ENCODE measurements around the gene METTL25B. TPM values are rescaled to one million over a fixed set of nuclear protein-coding genes. Genes with fewer than 3 reads are reported as not detected.

The METTL25B gene
- total RNA-seq, 1 experiment from 2014 or later = 52.7 TPM

GRCh38 chr1:156785458-156785857, 57.2 kb downstream of the METTL25B start:
- peaks cover 10% of the 10 kb centered on the region for H3K4me1 Mint-ChIP-seq (ENCODE audit: low read depth, unreplicated experiment)
- no peak for DNase-seq
- H3K36me3 Mint-ChIP-seq (ENCODE audit: insufficient read depth, unreplicated experiment) = peaks cover 45% of the 10 kb centered on the region
- no peak overlapping the region for H3K4me3 Mint-ChIP-seq (ENCODE audit: low read depth, unreplicated experiment)
- H3K27ac Mint-ChIP-seq (ENCODE audit: unreplicated experiment) = no peak overlapping the region
- TF ChIP-seq CTCF (IDR thresholded peaks at IDR 0.05; ENCODE audit: unreplicated experiment) = no peak
- no peaks in the 10 kb centered on the region for H3K27me3 Mint-ChIP-seq (ENCODE audit: unreplicated experiment)
- no peaks in the 10 kb centered on the region for H3K9me3 Mint-ChIP-seq (ENCODE audit: low read depth, unreplicated experiment)
- CTCF ChIA-PET = interaction anchor here (0.7 kb wide), 1 partner anchor 393 kb away, joined by 3 read pairs; no protein-coding TSS in a partner anchor
- BruUV-seq (replicated peaks) = no TSS peak
- intact Hi-C loops (cut with micrococcal nuclease; ENCODE audit: unreplicated experiment) = no loop called here

Other genes starting within 250 kb of the METTL25B start
- gene MEF2D, start 227.7 kb upstream of the METTL25B start, total RNA-seq (2022) = 48.4 and 54.1 TPM in 2 replicates
- 66.2 and 93.6 TPM in 2 replicates for gene IQGAP3, start 155.9 kb upstream of the METTL25B start, total RNA-seq (2022)
- not detected in 2 replicates for gene TTC24, start 148.7 kb upstream of the METTL25B start, total RNA-seq (2022)
- 129 and 143 TPM in 2 replicates for gene NAXE, start 136.7 kb upstream of the METTL25B start, total RNA-seq (2022)
- gene GPATCH4, start 127.0 kb upstream of the METTL25B start, total RNA-seq (2022) = 52.4 and 57.0 TPM in 2 replicates
- 0.27 TPM in 1 of 2 replicates, not detected in the other for gene HAPLN2, start 109.1 kb upstream of the METTL25B start, total RNA-seq (2022)
- gene BCAN, start 86.4 kb upstream of the METTL25B start, total RNA-seq (2022) = not detected in 2 replicates
- gene NES, start 51.1 kb upstream of the METTL25B start, total RNA-seq (2022) = 6.1 and 7.4 TPM in 2 replicates
- 17.6 and 27.3 TPM in 2 replicates for gene CRABP2, start 22.9 kb upstream of the METTL25B start, total RNA-seq (2022)
- 60.9 and 61.6 TPM in 2 replicates for gene ISG20L2, start 297 bp downstream of the METTL25B start, total RNA-seq (2022)
- gene MRPL24, start 12.6 kb downstream of the METTL25B start, total RNA-seq (2022) = 130 and 138 TPM in 2 replicates
- 437 and 470 TPM in 2 replicates for gene HDGF, start 23.2 kb downstream of the METTL25B start, total RNA-seq (2022)
- 72.8 and 80.4 TPM in 2 replicates for gene PRCC, start 39.1 kb downstream of the METTL25B start, total RNA-seq (2022)
- 2.9 and 3.1 TPM in 2 replicates for gene SH2D2A, start 88.4 kb downstream of the METTL25B start, total RNA-seq (2022)
- not detected in 2 replicates for gene INSRR, start 130.6 kb downstream of the METTL25B start, total RNA-seq (2022)
- not detected in 2 replicates for gene NTRK1, start 132.4 kb downstream of the METTL25B start, total RNA-seq (2022)
- gene PEAR1, start 165.2 kb downstream of the METTL25B start, total RNA-seq (2022) = 3.0 and 3.2 TPM in 2 replicates
- gene LRRC71, start 192.2 kb downstream of the METTL25B start, total RNA-seq (2022) = not detected in 2 replicates

All from Calu3 (cell line).